Hepatocyte (in vitro differentiated cells): ENCODE results near the gene HGD. TPM values are rescaled to one million over a fixed set of nuclear protein-coding genes. Genes with fewer than 3 reads are reported as not detected.
"Not testable (repeated sequence)": the region's sequence is repeated elsewhere in the genome, so short reads cannot be mapped to it uniquely, and the experiment has no call there.

Experiments used
- DNase-seq: peaks from one replicate; pipeline ENCODE4 v3.0.0-alpha.2; 2016; ENCODE audit warnings: low spot score
- H2AFZ ChIP-seq: fragments of 200-600 bp; sonication (generic); 2 replicates; pipeline ENCODE4 v1.6.0; 2016; ENCODE audit warnings: antibody characterized with exemption, mild to moderate bottlenecking
- H3K27ac ChIP-seq: fragments of 200-600 bp; sonication (generic); 2 replicates; pipeline ENCODE4 v1.5.1; 2016; ENCODE audit warnings: mild to moderate bottlenecking
- H3K27me3 ChIP-seq: fragments of 200-600 bp; sonication (generic); 2 replicates; pipeline ENCODE4 v1.6.1; 2016
- H3K36me3 ChIP-seq: fragments of 200-600 bp; sonication (generic); replicated peaks from 2 replicates; pipeline ENCODE4 v1.5.1; 2016; ENCODE audit warnings: low read depth; ENCODE audit not compliant: insufficient read depth
- H3K4me1 ChIP-seq: fragments of 200-600 bp; sonication (generic); 2 replicates; pipeline ENCODE4 v1.5.1; 2016; ENCODE audit warnings: mild to moderate bottlenecking, moderate library complexity; ENCODE audit not compliant: insufficient read depth
- H3K4me2 ChIP-seq: fragments of 200-600 bp; sonication (generic); 2 replicates; pipeline ENCODE4 v1.6.0; 2016
- H3K4me3 ChIP-seq: fragments of 200-600 bp; sonication (generic); 2 replicates; pipeline ENCODE4 v1.5.1; 2016; ENCODE audit warnings: mild to moderate bottlenecking
- H3K79me2 ChIP-seq: fragments of 200-600 bp; sonication (generic); 2 replicates; pipeline ENCODE4 v1.6.0; 2017; ENCODE audit warnings: mild to moderate bottlenecking
- H3K9me2 ChIP-seq: fragments of 200-600 bp; sonication (generic); replicated peaks from 2 replicates; pipeline ENCODE4 v1.6.0; 2017; ENCODE audit warnings: mild to moderate bottlenecking; ENCODE audit not compliant: insufficient read depth
- H3K9me3 ChIP-seq: fragments of 200-600 bp; sonication (generic); 2 replicates; pipeline ENCODE4 v1.5.1; 2016; ENCODE audit warnings: low read depth, mild to moderate bottlenecking
- H4K20me1 ChIP-seq: fragments of 200-600 bp; sonication (generic); 2 replicates; pipeline ENCODE4 v1.6.0; 2016; ENCODE audit warnings: mild to moderate bottlenecking; ENCODE audit not compliant: insufficient read depth, poor library complexity, severe bottlenecking
- CTCF ChIP-seq: fragments of 200-600 bp; sonication (generic); IDR thresholded peaks from 2 replicates; pipeline ENCODE4 v1.5.1; 2016; ENCODE audit warnings: antibody characterized with exemption, mild to moderate bottlenecking; ENCODE audit not compliant: poor library complexity
- EZH2 ChIP-seq: fragments of 200-600 bp; sonication (generic); IDR thresholded peaks from 2 replicates; pipeline ENCODE4 v1.6.1; 2016; ENCODE audit warnings: antibody characterized with exemption, mild to moderate bottlenecking, borderline replicate concordance
- EZH2phosphoT487 ChIP-seq: fragments of 200-600 bp; sonication (generic); IDR thresholded peaks from one replicate; pipeline ENCODE4 v1.6.1; 2018; ENCODE audit warnings: antibody characterized with exemption, mild to moderate bottlenecking, low read depth, moderate library complexity; ENCODE audit not compliant: unreplicated experiment, severe bottlenecking
- WGBS: methylation state at CpG from one replicate; pipeline ENCODE4 v1.1.6; 2016; ENCODE audit warnings: low lambda C conversion rate; ENCODE audit errors: missing lambda C conversion rate; 5-methylcytosine and 5-hydroxymethylcytosine counted together
- polyA plus RNA-seq: library from polyadenylated mRNA; unstranded; fragments of >200 nt; fragmentation: Nextera tagmentation; extraction: Ambion mirVana; gene quantifications from 2 replicates; pipeline ENCODE4 v1.2.1, GENCODE V29; 2016
- total RNA-seq: library from RNA; depleted of rRNA; stranded (reverse); fragments of >200 nt; gene quantifications from 2 replicates; pipeline ENCODE4 v1.2.3, GENCODE V29; 2014

HGD gene
- total and polyA plus RNA-seq, 2 experiments from 2014 or later = 63.6 to 64.6 TPM

- H3K36me3 ChIP-seq = no peaks in the 10 kb centered on the region
- no peak overlapping the region for H3K4me3 ChIP-seq
- H4K20me1 ChIP-seq = no peaks in the 10 kb centered on the region
- no peak overlapping the region for H2AFZ ChIP-seq
- H3K27me3 ChIP-seq = no peaks in the 10 kb centered on the region
- H3K27ac ChIP-seq = no peak overlapping the region
- 80% methylated on average over 12 of the region's 12 CpGs for WGBS
- no peaks in the 10 kb centered on the region for H3K79me2 ChIP-seq
- H3K4me2 ChIP-seq = no peak overlapping the region
- H3K4me1 ChIP-seq = no peaks in the 10 kb centered on the region
- TF ChIP-seq EZH2 (no peak), CTCF (peak; percentile 5), EZH2phosphoT487 (no peak)
- no peak for DNase-seq
- peaks cover 4% of the 10 kb centered on the region for H3K9me3 ChIP-seq
- H3K9me2 ChIP-seq = no peaks in the 10 kb centered on the region
Observed at GRCh38 chr3:120622870-120623726, 58.9 kb downstream of the HGD start.

- Histone ChIP-seq H4K20me1 (no peaks in the 10 kb centered on the region), H2AFZ (no peak overlapping the region), H3K4me2 (no peak overlapping the region), H3K4me3 (no peak overlapping the region), H3K9me2 (no peaks in the 10 kb centered on the region), H3K4me1 (no peaks in the 10 kb centered on the region), H3K27me3 (no peaks in the 10 kb centered on the region), H3K36me3 (no peaks in the 10 kb centered on the region), H3K9me3 (peaks cover 4% of the 10 kb centered on the region), H3K27ac (no peak overlapping the region), H3K79me2 (no peaks in the 10 kb centered on the region)
- TF ChIP-seq CTCF (no peak), EZH2phosphoT487 (no peak), EZH2 (no peak)
- DNase-seq = no peak
- 89% methylated on average over 3 of the region's 3 CpGs for WGBS
Observed at GRCh38 chr3:120622457-120622856, 59.6 kb downstream of the HGD start.

- not testable (repeated sequence) for DNase-seq, H3K9me3 ChIP-seq, H3K4me2 ChIP-seq, H3K27me3 ChIP-seq, H3K4me1 ChIP-seq, H3K79me2 ChIP-seq, H3K9me2 ChIP-seq, H3K27ac ChIP-seq, H2AFZ ChIP-seq, H3K36me3 ChIP-seq, H3K4me3 ChIP-seq, H4K20me1 ChIP-seq
- 89% methylated on average over 8 of the region's 8 CpGs for WGBS
Observed at GRCh38 chr3:120616745-120617144, 65.3 kb downstream of the HGD start.

- Histone ChIP-seq H3K4me1 (no peaks in the 10 kb centered on the region), H3K9me3 (no peaks in the 10 kb centered on the region), H2AFZ (no peak overlapping the region), H3K79me2 (no peaks in the 10 kb centered on the region), H3K4me3 (no peak overlapping the region), H4K20me1 (no peaks in the 10 kb centered on the region), H3K36me3 (no peaks in the 10 kb centered on the region), H3K4me2 (no peak overlapping the region), H3K27me3 (no peaks in the 10 kb centered on the region), H3K27ac (no peak overlapping the region), H3K9me2 (no peaks in the 10 kb centered on the region)
- no peak for TF ChIP-seq EZH2phosphoT487
- WGBS = 70% methylated on average over 13 of the region's 13 CpGs
- DNase-seq = no peak
Observed at GRCh38 chr3:120615847-120616609, 66.0 kb downstream of the HGD start.
